SIG-M5 (cell line): ENCODE data around the gene PLD6.
"Not testable (repeated sequence)": the region's sequence is repeated elsewhere in the genome, so short reads cannot be mapped to it uniquely, and the experiment has no call there.

ENCODE experiments used
- DNase-seq: peaks from one replicate; lab custom pipeline; 2025; lab: John Stamatoyannopoulos, UW

PLD6 gene

GRCh38 chr17:17175917-17176316 is 30.2 kb downstream of the PLD6 start:
- DNase-seq = no peak

DNA sequence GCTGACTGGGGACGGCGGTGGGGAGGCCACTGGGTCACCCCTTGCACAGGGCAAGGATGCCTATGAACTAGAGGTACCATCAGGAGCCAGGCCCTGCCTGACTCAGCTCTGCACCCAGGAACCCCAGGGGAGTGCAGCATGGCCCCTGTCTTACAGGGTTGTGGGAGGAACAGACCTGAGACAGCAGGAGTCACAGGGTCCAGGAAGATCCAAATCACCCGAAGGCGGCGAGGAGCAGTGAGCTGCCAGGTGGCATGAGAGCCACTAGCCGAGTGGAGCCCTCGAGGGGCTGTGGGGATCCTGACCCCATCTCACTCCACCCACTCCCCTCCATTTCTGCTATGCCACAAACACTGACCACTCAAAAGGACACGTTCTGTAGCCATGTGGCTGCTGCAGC is 30.8 kb downstream of the PLD6 start:
- DNase-seq = no peak

GRCh38 chr17:17173921-17174320 is 32.2 kb downstream of the PLD6 start:
- DNase-seq = no peak

DNA sequence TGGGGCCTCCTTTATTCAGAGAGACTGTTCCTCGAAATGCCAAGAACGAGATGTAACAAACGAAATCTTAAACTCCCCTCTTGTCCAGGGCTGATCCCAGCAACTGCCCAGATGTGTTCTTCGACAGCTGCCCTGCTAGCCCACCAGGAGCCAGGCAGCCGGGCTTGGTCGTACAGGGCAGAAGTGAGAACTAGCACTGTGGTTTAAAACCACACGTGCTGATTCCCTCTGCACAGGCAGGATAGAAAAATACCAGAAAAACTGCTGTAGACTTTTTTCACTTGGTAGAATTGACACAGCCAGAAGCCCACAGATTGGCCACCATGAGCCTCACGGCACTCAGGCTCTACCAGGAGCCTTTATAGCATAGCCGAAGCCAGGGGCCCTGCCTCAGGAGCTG is 33.1 kb downstream of the PLD6 start:
- no peak for DNase-seq

DNA sequence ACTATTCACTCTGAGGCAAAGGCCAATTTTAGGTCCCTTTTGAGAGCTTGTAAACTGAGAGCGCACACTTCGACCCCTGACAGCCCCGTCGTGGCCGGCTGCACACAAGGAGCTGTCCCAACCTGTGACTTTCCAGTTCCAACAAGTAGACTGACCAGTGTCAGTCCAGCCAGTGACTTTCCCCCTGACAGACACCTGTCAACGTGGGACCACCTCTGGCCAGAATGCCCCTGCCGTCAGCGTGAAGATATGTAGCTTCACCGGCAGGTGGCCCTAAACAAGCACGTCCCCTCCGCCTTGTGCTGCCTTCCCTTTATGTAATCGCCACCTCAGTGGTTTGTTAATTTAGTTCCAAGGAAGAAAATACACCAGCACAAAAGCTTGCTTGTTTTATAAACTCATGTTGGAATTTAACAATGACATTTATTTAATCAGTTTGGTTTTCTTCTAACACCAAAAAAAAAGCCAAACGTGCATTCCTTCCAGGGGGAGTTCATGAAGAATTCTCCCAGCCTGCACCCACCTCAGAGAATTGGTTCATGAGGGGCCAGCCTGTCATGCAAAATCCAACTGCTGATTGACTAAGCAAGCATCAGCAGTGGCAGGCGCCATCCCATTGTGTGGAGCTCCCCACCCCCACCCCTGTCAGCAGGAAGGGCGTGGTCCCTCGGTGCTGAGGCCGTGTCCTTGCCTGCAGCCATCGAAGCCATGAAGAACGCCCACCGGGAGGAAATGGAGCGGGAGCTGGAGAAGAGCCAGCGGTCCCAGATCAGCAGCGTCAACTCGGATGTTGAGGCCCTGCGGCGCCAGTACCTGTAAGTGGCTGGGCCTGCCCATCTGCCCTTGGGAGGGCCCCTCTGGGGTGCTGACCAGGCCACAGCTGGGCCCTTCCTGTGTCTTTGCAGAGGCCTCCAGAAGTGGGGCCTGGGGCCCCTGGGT is 33.9 kb downstream of the PLD6 start:
- DNase-seq = no peak

DNA sequence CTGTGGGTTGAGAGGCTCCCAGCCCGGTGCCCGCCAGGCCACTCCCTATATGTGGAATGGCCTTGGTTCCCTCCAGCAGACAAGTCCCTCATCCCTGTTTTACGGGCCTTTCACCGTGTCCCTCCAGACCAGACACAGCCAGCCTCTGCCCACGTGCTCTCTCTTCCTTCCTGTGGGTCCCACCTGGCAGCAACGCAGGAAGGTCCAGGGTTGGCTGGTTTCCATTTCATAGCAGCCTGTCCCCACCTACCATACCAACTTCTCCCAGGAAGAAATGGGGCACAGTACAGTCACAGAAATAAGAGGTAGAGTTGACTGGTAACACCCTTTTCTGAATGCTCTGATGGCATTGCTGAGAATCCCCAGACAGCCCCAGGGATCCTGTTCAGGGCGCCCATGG is 34.9 kb downstream of the PLD6 start:
- DNase-seq = no peak

- DNase-seq = no peak
Measured at GRCh38 chr17:17170346-17170985, 35.7 kb downstream of the PLD6 start.

GRCh38 chr17:17169396-17169795 is 36.7 kb downstream of the PLD6 start:
- DNase-seq = no peak

DNA sequence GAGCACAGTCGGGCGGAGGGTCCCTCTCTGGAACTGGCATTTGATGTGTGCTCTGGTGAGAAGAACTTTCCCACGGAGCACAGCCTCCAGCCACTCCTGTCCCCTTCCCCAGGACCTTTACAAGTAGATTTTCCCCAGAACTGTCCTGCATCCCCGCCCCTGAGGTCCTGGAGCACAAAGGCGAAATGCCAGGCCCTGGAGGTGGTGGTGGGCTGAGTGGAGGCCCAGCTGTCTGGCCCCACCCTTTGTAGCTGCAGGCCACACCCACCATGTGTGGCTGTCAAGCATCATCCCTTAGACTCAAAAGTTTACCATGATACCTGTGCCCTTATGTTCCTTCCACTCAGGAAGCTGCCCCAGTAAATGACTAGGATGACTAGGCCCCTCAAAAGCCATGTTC is 37.7 kb downstream of the PLD6 start:
- DNase-seq = no peak

DNA sequence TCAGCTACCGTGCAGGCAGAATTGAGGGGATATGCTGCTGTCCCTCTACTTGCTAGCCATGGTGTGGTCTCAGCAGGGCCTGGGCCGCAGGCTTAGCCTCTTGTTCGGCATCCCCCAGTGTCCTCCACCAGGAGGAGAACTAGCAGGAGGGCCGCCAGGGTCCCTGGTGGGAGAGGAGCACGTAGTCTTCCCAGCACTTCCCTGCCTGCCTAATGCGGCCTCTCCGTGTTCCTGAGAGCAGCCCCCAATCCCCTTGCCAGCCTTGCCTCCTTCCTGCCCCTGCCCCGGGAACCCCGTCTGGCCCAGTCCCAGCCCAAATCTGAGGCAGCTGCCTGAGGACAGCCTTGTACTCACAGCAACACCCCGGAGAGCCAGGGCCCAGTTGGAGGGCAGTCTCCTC is 38.1 kb downstream of the PLD6 start:
- no peak for DNase-seq

DNA sequence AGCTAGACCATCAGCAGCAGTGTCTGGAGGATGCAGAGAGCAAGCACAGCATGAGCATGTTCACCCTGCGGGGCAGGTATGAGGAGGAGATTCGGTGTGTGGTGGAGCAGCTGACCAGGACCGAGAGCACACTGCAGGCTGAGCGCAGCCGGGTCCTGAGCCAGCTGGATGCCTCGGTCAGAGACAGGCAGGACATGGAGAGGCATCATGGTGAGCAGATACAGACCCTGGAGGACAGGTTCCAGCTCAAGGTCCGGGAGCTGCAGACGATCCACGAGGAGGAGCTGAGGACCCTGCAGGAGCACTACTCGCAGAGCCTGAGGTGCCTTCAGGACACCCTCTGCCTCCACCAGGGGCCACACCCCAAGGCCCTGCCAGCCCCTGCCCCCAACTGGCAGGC is 38.8 kb downstream of the PLD6 start:
- no peak for DNase-seq

- no peak for DNase-seq
Measured at GRCh38 chr17:17166446-17166845, 39.7 kb downstream of the PLD6 start.

DNA sequence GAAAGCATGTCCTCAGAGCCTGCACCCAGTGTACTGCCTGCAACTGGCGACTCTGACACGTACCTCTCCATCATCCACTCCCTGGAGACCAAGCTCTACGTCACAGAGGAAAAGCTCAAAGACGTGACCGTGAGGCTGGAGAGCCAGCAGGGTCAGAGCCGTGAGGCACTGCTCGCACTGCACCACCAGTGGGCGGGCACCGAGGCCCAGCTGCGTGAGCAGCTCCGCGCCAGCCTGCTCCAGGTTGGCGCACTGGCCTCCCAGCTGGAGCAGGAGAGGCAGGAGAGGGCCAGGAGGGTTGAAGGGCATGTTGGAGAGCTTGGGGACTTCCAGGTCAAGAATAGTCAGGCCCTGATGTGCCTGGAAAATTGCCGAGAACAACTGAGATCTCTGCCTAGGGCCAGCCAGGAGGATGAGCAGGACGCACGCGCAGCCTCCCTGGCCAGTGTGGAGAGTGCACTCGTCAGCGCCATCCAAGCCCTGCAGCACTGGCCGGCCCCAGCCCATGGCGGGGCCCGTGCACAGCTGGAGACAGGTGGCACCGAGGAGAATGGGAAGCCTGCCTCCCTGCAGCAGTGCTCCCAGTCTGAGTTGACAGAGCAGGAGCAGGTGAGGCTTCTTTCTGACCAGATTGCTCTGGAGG is 40.3 kb downstream of the PLD6 start:
- no peak for DNase-seq

GRCh38 chr17:17164676-17165075 is 41.5 kb downstream of the PLD6 start:
- DNase-seq = no peak

DNA sequence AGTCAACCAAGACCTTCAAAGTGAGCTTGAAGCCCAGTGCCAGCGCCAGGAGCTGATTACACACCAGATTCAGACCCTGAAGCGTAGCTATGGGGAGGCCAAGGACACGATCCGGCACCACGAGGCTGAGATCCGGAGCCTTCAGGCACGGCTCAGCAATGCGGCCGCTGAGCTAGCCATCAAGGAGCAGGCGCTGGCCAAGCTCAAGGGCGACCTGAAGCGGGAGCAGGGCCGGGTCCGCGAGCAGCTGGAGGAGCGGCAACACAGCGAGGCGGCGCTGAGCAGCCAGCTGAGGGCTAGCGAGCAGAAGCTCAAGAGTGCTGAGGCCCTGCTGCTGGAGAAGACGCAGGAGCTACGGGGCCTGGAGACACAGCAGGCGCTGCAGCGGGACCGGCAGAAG is 42.0 kb downstream of the PLD6 start:
- no peak for DNase-seq

DNA sequence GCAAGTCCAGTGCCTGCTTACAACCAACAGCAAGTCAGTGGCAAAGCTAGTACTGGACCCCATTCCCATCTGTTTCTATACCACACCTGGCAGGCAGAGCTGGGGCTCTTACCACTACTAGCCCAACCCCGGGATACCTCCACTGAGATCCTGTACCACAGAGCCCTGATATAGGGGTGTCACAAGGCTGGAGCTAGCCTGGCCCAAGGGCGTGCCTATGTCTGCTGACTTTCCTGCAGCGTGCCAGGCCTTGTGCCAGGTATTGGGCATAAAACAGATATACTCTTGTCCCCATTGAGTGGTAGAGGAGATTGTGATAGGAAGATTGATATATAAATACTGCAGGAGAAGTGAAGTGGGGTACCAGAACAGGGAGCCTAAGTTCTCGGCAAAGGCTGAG is 44.4 kb downstream of the PLD6 start:
- no peak for DNase-seq

GRCh38 chr17:17161121-17161520 is 45.0 kb downstream of the PLD6 start:
- no peak for DNase-seq

GRCh38 chr17:17159571-17159970 is 46.6 kb downstream of the PLD6 start:
- DNase-seq = no peak

- DNase-seq = not testable (repeated sequence)
Measured at GRCh38 chr17:17158506-17158905, 47.6 kb downstream of the PLD6 start.

DNA sequence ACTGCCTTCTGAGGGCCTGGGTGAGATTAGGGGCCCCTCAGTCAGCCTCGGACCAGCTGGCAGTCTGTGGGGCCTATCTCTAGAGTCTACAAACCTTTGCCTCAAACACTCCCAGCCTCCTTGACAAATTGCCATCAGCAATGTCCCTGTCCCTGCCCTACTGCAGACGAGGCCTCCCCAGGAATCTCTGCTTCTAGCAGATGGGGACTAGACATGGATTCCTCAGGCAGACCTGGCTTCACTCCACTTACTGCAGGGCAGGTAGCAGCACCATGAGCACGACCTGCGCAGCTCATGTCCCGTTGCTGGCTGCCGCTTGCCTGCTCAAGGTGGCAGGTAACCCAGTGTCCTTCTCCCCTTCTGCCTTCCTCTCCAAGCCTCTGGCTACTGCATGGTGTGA is 49.1 kb downstream of the PLD6 start:
- no peak for DNase-seq

- DNase-seq = no peak
Measured at GRCh38 chr17:17156511-17156910, 49.6 kb downstream of the PLD6 start.

DNA sequence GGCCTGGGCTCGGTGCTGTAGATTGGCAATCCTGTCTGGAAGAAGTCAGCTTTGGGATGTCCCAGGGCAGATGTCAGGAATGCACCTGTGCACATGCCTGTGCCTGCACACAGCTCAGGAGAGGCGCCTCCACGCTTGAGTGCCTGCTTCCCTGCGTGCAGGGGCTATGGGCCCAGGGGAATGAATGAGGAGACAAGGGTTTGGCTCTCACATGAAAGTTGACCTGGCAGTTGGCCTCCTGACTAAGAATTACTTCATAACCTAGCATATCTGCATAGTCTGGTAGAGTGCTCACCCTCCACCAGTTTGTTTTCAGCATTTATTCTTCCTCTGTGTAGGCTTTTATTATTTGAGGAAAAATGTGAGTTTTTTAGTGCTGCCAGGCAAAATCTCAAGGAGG is 50.0 kb downstream of the PLD6 start:
- DNase-seq = no peak

GRCh38 chr17:17155568-17155967 is 50.6 kb downstream of the PLD6 start:
- DNase-seq = no peak
